Fibroblast of peridontal ligament (primary cell): Measurements from ENCODE around the gene PRICKLE1.

ENCODE experiments used
- DNase-seq: peaks from one replicate; pipeline ENCODE4 v3.0.0-alpha.2; 2010; ENCODE audit errors: extremely low read depth

Gene PRICKLE1

GRCh38 chr12:42492267-42492666 is 97.3 kb downstream of the PRICKLE1 start:
- no peak for DNase-seq

- no peak for DNase-seq
Measured at GRCh38 chr12:42490261-42490842, 99.2 kb downstream of the PRICKLE1 start.

GRCh38 chr12:42486407-42486806 is 103.1 kb downstream of the PRICKLE1 start:
- no peak for DNase-seq

GRCh38 chr12:42485823-42486222 is 103.7 kb downstream of the PRICKLE1 start:
- no peak for DNase-seq

- DNase-seq = no peak
Measured at GRCh38 chr12:42484996-42485395, 104.5 kb downstream of the PRICKLE1 start.

- DNase-seq = no peak
Measured at GRCh38 chr12:42483521-42483790, 106.1 kb downstream of the PRICKLE1 start.

GRCh38 chr12:42482748-42483520 is 106.6 kb downstream of the PRICKLE1 start:
- DNase-seq = peak; percentile 58

- peak; percentile 55 for DNase-seq
Measured at GRCh38 chr12:42482041-42482747, 107.4 kb downstream of the PRICKLE1 start.

GRCh38 chr12:42481368-42481767 is 108.2 kb downstream of the PRICKLE1 start:
- no peak for DNase-seq

GRCh38 chr12:42477941-42478340 is 111.6 kb downstream of the PRICKLE1 start:
- peak; percentile 73 for DNase-seq

GRCh38 chr12:42475106-42475505 is 114.4 kb downstream of the PRICKLE1 start:
- no peak for DNase-seq

- no peak for DNase-seq
Measured at GRCh38 chr12:42474391-42474790, 115.2 kb downstream of the PRICKLE1 start.

GRCh38 chr12:42473561-42473960 is 116.0 kb downstream of the PRICKLE1 start:
- no peak for DNase-seq

- DNase-seq = peak; percentile 75
Measured at GRCh38 chr12:42473130-42473529, 116.4 kb downstream of the PRICKLE1 start.

- no peak for DNase-seq
Measured at GRCh38 chr12:42472376-42472775, 117.2 kb downstream of the PRICKLE1 start.

- DNase-seq = no peak
Measured at GRCh38 chr12:42469355-42470175, 120.0 kb downstream of the PRICKLE1 start.

- DNase-seq = peak; percentile 38
Measured at GRCh38 chr12:42468921-42469320, 120.6 kb downstream of the PRICKLE1 start.

GRCh38 chr12:42468341-42468821 is 121.2 kb downstream of the PRICKLE1 start:
- DNase-seq = no peak

- DNase-seq = no peak
Measured at GRCh38 chr12:42463671-42464070, 125.9 kb downstream of the PRICKLE1 start.

GRCh38 chr12:42462486-42462885 is 127.1 kb downstream of the PRICKLE1 start:
- no peak for DNase-seq

- no peak for DNase-seq
Measured at GRCh38 chr12:42459336-42459847, 130.2 kb downstream of the PRICKLE1 start.

GRCh38 chr12:42458575-42458974 is 131.0 kb downstream of the PRICKLE1 start:
- DNase-seq = no peak
